HG02623 (cell line): ENCODE results near the gene MACROD2.

Source experiments
- ATAC-seq: cut with Tn5 transposase; IDR thresholded peaks from one replicate; pipeline ENCODE4 v1.9.1; 2021; ENCODE audit warnings: moderate library complexity; ENCODE audit not compliant: unreplicated experiment

MACROD2 gene

GRCh38 chr20:14885661-14886060, 890.3 kb downstream of the MACROD2 start:
- no peak for ATAC-seq

DNA sequence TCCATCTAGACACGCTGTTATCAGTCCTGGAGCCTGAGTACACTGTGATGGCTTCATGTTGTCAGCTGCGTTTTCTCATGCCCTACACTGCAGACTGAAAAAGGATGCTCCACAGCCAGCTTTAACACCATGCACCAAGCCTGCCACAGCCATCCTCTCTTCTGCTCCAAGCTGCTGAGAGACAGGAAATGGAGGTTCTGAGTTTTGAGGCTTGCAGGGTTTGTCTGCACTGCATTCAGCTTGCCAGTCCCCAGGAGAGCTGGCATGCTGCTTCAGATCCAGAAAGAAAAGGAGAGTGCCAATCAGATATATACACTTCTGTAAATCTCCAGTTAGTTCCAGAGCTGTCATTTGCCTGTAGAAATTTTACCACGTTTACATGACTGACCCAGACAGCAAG, 892.8 kb downstream of the MACROD2 start:
- no peak for ATAC-seq

- no peak for ATAC-seq
These were observed 894.4 kb downstream of the MACROD2 start for GRCh38 chr20:14889496-14890255.

DNA sequence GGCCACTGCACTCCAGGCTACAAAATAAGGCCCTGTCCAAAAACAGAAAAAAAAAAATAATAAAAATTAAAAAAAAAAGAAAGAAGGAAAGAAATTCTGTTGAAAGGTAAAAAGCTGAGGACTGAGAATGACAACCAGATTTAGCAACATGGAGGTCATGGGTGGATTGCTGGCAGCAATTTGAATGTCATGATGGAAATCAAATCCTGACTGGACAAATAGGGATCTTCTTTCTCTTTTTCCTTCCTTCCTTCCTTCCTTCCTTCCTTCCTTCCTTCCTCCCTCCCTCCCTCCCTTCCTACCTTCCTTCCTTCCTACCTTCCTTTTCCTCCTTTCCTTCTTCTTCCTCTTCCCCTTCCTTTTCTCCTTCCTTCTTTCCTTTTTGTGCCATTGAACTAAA, 895.4 kb downstream of the MACROD2 start:
- no peak for ATAC-seq

GRCh38 chr20:14892782-14893181, 897.5 kb downstream of the MACROD2 start:
- ATAC-seq = no peak

DNA sequence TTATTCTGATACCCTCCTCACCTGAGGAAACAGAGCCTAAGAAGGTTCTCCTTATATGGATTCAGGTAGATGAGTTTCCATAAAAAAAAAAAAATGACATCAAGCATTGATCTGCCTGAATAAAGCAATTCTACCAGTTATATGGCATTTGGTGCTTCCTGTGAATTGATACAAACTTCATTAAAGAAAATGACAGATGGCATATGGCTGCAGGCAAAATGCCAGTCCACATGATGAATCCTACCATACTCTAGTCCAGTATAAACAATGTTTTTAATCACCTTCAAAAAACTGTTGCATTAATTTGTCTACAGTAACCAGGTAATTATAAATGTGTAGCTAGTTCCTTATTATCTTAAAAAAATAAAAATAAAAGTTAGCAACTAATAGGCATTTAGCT, 901.3 kb downstream of the MACROD2 start:
- no peak for ATAC-seq

- ATAC-seq = no peak
These were observed 902.3 kb downstream of the MACROD2 start for GRCh38 chr20:14897608-14898007.

GRCh38 chr20:14902432-14903089, 907.2 kb downstream of the MACROD2 start:
- ATAC-seq = peak; percentile 98

- ATAC-seq = no peak
These were observed 911.7 kb downstream of the MACROD2 start for GRCh38 chr20:14906908-14907434.

DNA sequence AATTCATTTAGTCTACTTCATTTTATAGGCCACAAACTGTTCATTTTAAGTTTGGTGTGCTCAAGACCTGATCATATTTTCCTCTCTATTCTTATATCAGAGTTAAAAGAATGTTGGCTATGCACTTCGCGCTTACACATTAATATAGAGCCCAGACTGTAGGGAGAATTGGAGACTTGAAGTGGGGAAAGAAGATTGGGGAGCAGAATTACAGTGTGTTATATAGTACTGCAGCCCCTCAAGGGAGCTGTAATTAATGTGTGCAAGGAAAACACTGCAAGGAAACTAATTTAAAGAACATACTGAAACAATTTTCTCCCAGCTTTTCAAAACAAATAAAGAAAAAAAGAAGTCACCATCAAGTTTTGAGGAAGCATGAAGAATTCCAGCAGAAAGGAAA, 914.8 kb downstream of the MACROD2 start:
- ATAC-seq = no peak

DNA sequence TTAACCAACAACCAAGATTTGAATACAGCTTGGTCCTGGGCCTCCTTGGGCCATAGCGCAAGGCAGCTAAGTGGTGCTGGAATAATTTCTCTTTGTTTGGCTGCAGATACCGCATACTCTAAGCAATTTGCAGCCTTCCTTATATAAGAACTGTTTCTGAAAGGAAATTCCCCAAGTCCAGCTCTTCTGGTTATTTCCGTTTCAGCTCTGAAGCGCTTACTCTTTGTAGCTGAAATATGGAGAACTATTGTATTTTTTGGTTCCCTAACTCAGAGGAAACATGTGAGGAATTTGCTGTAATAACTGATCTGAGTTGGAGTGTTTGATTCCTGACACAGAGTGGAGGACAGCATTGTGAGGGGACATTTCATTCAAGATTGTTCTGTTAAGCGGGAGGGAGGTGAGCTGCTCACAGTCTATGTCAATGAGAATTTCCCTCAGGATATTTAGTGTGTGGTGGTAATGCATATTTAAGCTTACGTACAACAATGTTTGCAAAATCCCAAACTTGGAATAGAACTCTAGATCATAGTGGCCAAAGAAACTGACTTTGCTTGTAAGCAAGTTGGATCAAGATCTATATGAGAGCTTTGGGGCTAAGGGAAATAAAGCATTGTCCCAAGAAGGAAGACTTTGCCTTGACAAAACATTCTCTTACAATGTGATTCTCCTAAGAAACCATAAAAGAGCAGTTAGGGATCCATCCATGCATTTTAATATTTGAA, 918.7 kb downstream of the MACROD2 start:
- no peak for ATAC-seq

GRCh38 chr20:14914633-14915032, 919.3 kb downstream of the MACROD2 start:
- ATAC-seq = no peak

GRCh38 chr20:14915356-14915755, 920.0 kb downstream of the MACROD2 start:
- ATAC-seq = no peak

DNA sequence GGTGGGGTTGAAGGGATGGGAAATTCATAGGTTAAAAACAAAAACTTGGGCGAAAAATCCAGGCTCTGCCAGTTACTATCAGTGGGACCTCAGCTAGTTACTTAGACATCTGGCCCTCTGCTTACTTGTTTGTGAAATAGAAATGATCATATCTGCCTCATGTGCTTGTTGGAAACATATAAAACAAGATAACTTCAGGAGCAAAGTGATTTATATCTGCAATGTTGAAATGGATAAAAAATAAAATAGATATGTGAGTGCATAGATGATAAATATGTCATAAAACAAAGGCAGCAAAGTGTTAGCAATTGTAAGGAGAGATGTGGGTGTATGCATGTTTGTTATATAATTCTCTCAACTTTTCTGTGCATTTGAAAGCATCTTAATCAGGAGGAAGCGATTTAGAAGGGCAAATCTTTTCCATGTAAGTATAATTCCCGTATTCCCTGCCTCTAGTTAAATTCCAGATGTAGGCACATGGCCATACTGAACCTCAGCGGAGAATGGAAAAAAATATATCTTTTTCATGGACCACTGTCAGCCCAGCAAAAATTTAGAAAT, 921.1 kb downstream of the MACROD2 start:
- ATAC-seq = no peak

DNA sequence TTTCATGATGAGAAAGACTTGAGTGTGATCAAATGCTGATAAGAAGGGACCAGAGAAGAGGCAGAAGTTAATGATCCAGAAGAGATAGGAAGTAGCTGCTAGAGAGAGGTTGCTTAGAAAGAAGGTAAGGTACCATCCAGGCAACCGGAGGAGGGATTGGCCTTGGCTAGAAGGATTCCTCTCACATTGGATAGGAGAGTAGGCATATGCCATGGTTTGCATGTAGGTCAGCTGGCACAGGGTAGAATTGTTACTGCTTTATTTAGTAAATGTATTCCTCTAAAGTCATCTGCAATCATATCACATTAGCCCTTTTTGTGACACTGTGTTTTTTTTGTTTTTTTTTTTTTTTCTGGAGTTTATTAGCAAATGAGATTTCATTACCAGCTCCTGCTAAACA, 923.0 kb downstream of the MACROD2 start:
- no peak for ATAC-seq

- no peak for ATAC-seq
These were observed 923.7 kb downstream of the MACROD2 start for GRCh38 chr20:14918976-14919375.

- no peak for ATAC-seq
These were observed 924.3 kb downstream of the MACROD2 start for GRCh38 chr20:14919501-14920081.

- ATAC-seq = no peak
These were observed 926.2 kb downstream of the MACROD2 start for GRCh38 chr20:14921513-14921912.

DNA sequence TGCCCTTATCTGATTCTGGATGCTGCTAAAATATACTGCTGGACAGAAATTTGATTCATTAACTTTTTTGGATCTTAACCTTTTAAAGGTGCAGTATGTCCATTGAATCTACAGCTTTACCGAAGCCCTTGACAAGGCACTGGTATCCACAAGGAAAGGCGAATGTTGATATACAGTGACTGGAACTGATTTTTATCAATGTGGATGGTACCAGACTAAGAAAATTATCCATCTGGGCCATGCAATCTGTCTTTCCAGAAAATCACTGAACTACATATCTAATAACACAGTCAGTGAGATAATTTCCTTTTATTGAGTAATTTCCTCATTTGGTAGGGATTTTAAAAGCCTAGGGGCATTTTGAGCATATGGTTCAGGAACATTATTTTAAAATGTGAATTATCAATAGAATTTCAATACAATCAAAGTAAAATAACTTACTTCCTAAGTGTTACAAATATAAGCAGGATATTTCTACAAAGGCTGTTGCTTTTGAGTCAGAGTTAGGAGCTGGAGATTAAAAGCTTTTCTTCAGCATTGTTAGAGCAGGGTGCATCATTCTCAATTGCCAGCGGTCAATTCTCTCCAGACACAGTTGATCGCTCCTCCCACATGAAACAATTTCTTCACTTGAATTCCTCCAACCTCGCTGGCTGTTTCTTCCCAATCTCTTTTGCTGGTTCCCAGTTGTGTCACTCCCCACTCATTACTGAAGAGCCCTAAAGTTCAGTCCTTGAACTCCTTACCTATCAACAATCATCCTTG, 927.4 kb downstream of the MACROD2 start:
- no peak for ATAC-seq

- ATAC-seq = no peak
These were observed 929.1 kb downstream of the MACROD2 start for GRCh38 chr20:14924433-14924832.
